ENCODE results near the gene KIAA1586.
"Not testable (repeated sequence)": the region's sequence is repeated elsewhere in the genome, so short reads cannot be mapped to it uniquely, and the experiment has no call there.

The KIAA1586 gene

GRCh38 chr6:57046332-57047256 lies at the start of gene KIAA1586:
TSS of gene KIAA1586 (plus strand) at chr6:57046693. CDS start at chr6:57046756, 63 bp downstream.
- DNase-seq = peak; percentile 68

GRCh38 chr6:56999049-56999448 lies 47.4 kb upstream of the KIAA1586 start:
- no peak for DNase-seq

- DNase-seq = not testable (repeated sequence)
Measured at GRCh38 chr6:56999748-57000147, 46.7 kb upstream of the KIAA1586 start.

GRCh38 chr6:57002197-57002596 lies 44.3 kb upstream of the KIAA1586 start:
- no peak for DNase-seq

DNA sequence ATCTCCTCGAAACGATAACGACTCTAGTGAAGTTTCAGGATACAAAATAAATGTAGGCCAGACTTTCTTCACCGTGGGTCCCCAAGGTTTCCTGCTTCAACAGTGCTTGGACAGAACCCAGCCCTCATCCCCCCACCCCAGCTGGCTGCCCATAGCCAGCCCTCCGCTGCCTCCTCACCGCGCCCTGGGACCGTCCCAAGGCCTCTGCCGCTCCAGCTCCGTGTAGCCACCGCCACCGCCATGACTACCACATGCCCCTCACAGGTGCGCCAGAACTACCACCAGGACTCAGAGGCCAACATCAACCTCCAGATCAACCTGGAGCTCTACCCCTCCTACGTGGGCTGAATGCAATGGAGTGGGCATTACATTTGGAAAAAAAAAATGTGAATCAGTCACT lies 42.2 kb upstream of the KIAA1586 start:
- no peak for DNase-seq

GRCh38 chr6:57006101-57006500 lies 40.4 kb upstream of the KIAA1586 start:
- DNase-seq = no peak

- DNase-seq = not testable (repeated sequence)
Measured at GRCh38 chr6:57008069-57008468, 38.4 kb upstream of the KIAA1586 start.

DNA sequence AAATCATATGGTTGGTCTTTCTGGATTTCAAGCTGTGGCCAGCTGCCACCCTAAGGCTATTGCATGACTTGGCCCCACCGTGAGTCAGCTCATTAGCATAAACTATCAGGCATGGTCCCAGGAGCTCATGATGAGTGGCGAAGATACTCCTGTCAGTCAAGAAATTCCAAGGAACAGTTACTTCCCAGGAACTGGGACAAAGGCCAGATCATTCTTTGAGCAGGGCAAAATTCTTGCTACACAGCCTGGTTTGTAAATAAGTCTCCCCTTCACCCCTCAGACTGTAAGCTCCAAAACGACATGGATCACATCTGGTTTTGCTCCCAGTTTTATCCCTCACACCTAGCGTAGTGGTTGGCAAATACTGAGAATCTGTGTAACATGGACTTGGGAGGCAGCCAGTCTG lies 33.0 kb upstream of the KIAA1586 start:
- no peak for DNase-seq

DNA sequence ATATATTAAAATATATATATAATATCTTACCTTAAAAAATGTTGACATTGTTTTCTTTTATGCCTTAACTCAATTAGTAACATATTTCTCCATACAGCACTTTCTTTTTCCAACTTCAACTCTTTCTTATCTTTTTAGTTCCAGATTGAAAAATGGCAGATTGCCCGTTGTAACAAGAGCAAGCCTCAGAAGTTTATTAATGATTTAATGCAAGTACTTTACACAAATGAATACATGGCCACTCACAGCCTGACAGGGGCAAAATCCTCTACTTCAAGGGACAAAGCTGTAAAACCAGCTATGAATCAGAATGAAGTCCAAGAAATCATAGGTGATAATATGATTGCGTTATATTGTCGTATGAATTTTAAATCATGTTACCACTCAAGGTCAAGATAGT lies 29.4 kb upstream of the KIAA1586 start:
- DNase-seq = no peak

DNA sequence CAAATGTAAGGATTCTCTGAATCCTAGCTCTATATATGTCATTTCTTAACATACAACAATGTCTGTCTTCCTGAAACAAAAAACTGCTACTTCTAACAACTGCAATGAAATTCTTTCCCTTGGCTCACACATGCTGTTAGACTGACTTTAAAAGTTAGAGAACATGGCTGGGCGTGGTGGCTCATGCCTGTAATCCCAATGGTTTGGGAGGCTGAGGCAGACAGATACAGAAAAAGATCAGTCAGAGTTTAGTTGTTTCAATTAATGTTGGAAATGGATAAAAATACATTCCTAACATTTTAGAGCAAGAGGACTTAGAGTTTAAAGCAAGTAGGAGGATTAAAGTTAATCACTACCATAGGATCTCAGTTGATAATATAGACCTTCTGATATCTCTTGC lies 28.7 kb upstream of the KIAA1586 start:
- DNase-seq = no peak

GRCh38 chr6:57019434-57019833 lies 27.1 kb upstream of the KIAA1586 start:
- no peak for DNase-seq

- peak; percentile 3 for DNase-seq
Measured at GRCh38 chr6:57021086-57021720, 25.3 kb upstream of the KIAA1586 start.

DNA sequence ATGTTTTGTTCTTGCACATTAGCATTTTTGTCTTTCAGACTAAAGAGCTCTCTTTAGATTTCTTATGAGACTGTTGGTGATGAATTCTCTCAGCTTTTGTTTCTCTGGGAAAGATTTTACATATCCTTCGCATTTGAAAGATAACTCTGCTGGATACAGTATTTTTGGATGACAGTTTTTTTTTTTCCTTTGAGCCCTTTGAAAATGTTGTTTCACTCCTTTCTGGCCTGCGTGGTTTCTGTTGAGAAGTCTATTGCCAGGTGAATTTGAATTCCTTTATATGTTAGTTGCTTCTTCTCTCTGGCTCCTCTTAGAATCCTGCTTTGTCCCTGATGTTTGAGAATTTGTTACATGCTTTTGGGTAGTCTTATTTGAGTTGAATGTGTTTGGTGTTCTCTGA lies 22.2 kb upstream of the KIAA1586 start:
- no peak for DNase-seq

- DNase-seq = no peak
Measured at GRCh38 chr6:57024775-57025174, 21.7 kb upstream of the KIAA1586 start.

DNA sequence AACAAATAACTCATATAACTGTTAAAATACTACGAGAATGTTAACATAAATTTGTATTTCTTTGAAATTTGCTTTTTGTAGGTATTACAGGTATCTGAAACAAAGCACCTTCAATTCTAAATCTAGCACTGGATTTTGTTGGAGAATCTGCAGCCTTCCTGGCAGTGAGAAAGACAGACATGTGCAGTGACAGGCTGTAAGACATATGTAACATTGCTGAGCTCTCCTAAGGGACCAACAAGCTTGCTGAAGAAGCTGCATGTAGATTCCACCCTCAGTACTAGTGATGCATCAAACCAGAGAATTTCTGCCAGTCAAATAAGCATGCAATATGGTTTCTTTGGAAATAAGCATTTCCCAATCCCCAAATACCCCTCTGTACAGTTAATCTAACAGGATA lies 20.5 kb upstream of the KIAA1586 start:
- no peak for DNase-seq

GRCh38 chr6:57027301-57027700 lies 19.2 kb upstream of the KIAA1586 start:
- DNase-seq = no peak

- DNase-seq = no peak
Measured at GRCh38 chr6:57029213-57029612, 17.3 kb upstream of the KIAA1586 start.

GRCh38 chr6:57033228-57033627 lies 13.3 kb upstream of the KIAA1586 start:
- DNase-seq = no peak

DNA sequence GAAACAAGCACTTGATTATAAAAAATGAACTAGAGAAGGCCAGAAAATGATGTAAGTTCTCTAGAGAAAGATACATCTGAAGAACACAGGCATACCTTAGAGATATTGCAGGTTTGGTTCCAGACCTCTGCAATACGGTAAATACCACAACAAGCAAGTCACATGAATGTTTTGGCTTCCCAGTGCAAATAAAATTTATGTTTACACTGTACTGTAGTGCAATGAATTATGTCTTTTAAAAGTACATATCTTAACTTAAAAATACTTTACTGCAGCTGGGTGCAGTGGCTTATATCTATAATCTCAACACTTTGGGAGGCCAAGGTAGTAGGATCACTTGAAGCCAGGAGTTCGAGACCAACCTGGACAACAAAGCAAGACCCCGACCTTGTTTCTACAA lies 10.9 kb upstream of the KIAA1586 start:
- no peak for DNase-seq

DNA sequence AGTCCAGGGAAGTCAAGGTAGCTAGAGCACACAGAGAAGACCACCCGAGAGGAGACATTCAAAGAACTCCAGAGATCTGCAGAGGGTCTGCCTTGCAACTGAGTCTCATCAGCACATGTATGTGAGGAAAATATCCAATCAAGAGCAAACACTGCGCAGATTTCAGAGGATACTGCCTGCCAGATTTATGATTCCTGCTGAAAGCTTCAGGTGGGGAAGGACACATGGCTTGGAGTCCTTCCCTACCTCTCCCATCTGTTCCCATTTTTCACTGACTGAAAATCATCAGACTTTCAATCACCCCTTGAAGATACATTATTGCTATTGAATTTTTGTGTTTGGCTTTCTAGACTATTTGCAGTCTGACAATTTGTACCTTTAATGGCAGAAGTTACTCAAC lies 7.6 kb upstream of the KIAA1586 start:
- DNase-seq = no peak

GRCh38 chr6:57040011-57040410 lies 6.5 kb upstream of the KIAA1586 start:
- no peak for DNase-seq

DNA sequence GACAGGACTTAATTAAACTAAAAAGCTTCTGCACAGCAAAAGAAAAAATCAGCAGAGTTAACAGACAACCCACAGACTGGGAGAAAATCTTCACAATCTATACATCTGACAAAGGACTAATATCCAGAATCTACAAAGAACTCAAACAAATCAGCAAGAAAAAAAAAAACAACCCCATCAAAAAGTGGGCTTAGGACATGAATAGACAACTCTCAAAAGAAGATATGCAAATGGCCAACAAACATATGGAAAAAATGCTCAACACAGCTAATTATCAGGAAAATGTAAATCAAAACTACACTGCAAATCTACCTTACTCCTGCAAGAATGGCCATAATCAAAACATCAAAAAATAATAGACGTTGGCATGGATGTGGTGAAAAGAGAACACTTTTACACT lies 2.4 kb upstream of the KIAA1586 start:
- not testable (repeated sequence) for DNase-seq

DNA sequence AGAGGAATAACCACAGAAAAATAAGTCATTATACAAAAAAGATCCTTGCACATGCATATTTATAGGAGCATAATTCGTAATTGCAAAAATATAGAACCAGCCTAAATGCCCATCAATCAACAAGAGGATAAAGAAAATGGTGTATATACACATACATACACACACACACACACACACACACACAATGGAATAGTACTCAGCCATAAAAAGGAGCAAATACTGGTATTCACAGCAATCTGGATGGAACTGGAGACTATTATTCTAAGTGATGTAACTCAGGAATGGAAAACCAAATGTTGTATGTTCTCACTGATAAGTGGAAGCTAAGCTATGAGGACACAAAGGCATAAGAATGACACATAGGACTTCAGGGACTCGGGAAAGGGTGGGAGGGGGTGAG lies 1.9 kb upstream of the KIAA1586 start:
- DNase-seq = no peak

- not testable (repeated sequence) for DNase-seq
Measured at GRCh38 chr6:57047257-57047585, 728 bp downstream of the KIAA1586 start.

All from NCI-H187 treated with DMSO at 0.1 percent for 48 hours (cell line).